ENCODE measurements around the gene DHX58.

DNA sequence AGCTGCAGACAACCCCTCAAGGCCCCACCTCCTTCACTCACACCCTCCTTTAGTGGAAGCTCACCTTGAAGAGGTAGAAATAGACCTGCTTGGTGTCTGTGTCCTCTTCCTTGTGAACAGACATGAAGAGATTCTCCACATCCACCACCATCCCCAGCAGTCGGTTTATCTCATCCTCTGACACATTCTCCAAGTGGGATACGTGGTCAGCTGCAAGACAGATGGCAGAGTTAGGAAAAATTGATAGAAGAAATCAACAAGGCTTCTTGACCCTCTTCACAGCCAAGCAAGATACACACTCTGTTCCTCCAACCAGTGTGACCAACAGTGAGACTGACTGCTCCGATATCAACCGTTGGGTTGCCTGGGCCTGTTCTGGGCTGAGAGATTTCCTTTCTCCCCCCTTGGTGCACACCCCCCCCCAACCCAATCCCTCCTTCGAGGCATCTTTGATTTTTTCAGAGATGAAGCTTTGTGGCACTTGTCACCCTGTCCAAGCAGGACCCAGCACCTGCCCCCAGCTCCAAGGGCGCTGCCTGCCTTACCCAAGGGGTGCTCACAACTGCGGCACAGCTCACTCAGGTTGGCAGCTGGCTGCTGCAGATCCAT is 7.8 kb upstream of the DHX58 start:
- TF ChIP-seq, protein P1, sequence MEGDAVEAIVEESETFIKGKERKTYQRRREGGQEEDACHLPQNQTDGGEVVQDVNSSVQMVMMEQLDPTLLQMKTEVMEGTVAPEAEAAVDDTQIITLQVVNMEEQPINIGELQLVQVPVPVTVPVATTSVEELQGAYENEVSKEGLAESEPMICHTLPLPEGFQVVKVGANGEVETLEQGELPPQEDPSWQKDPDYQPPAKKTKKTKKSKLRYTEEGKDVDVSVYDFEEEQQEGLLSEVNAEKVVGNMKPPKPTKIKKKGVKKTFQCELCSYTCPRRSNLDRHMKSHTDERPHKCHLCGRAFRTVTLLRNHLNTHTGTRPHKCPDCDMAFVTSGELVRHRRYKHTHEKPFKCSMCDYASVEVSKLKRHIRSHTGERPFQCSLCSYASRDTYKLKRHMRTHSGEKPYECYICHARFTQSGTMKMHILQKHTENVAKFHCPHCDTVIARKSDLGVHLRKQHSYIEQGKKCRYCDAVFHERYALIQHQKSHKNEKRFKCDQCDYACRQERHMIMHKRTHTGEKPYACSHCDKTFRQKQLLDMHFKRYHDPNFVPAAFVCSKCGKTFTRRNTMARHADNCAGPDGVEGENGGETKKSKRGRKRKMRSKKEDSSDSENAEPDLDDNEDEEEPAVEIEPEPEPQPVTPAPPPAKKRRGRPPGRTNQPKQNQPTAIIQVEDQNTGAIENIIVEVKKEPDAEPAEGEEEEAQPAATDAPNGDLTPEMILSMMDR (IDR thresholded peaks at IDR 0.05), result no peak
- TF ChIP-seq POLR2A (IDR thresholded peaks at IDR 0.05), result no peak
